Astrocyte of the hippocampus (primary cell): ENCODE data around the gene RAB6A.
A peak's percentile ranks its signal among the peaks of the same experiment; 100 is the strongest.
"Not testable (repeated sequence)": the region's sequence is repeated elsewhere in the genome, so short reads cannot be mapped to it uniquely, and the experiment has no call there.

Source experiments
- DNase-seq: peaks from one replicate; pipeline ENCODE4 v3.0.0; 2011; ENCODE audit warnings: low read depth, low spot score

RAB6A gene

GRCh38 chr11:73762732-73763131 lies 1.9 kb upstream of the RAB6A start:
- DNase-seq = no peak

- no peak for DNase-seq
Observed at GRCh38 chr11:73761403-73761945, 600 bp upstream of the RAB6A start.

- DNase-seq = peak; percentile 65
Observed at GRCh38 chr11:73760135-73760678, 667 bp downstream of the RAB6A start.

GRCh38 chr11:73759610-73760134 lies 1.2 kb downstream of the RAB6A start:
- DNase-seq = peak; percentile 46

GRCh38 chr11:73758451-73758850 lies 2.4 kb downstream of the RAB6A start:
- no peak for DNase-seq

- DNase-seq = no peak
Observed at GRCh38 chr11:73757598-73757997, 3.3 kb downstream of the RAB6A start.

GRCh38 chr11:73755670-73756069 lies 5.2 kb downstream of the RAB6A start:
- DNase-seq = no peak

- DNase-seq = no peak
Observed at GRCh38 chr11:73753938-73754337, 6.9 kb downstream of the RAB6A start.

GRCh38 chr11:73752903-73753302 lies 8.0 kb downstream of the RAB6A start:
- peak; percentile 33 for DNase-seq

- DNase-seq = peak; percentile 43
Observed at GRCh38 chr11:73752216-73752867, 8.5 kb downstream of the RAB6A start.

GRCh38 chr11:73750862-73751261 lies 10.0 kb downstream of the RAB6A start:
- not testable (repeated sequence) for DNase-seq

- no peak for DNase-seq
Observed at GRCh38 chr11:73750228-73750627, 10.6 kb downstream of the RAB6A start.

- no peak for DNase-seq
Observed at GRCh38 chr11:73749118-73749517, 11.8 kb downstream of the RAB6A start.

- no peak for DNase-seq
Observed at GRCh38 chr11:73748300-73748699, 12.6 kb downstream of the RAB6A start.

- DNase-seq = no peak
Observed at GRCh38 chr11:73747762-73748161, 13.1 kb downstream of the RAB6A start.

GRCh38 chr11:73746701-73747100 lies 14.2 kb downstream of the RAB6A start:
- DNase-seq = no peak

- DNase-seq = no peak
Observed at GRCh38 chr11:73743045-73743444, 17.8 kb downstream of the RAB6A start.

- DNase-seq = not testable (repeated sequence)
Observed at GRCh38 chr11:73735959-73736358, 24.9 kb downstream of the RAB6A start.

GRCh38 chr11:73734993-73735392 lies 25.9 kb downstream of the RAB6A start:
- peak; percentile 62 for DNase-seq

GRCh38 chr11:73734011-73734410 lies 26.9 kb downstream of the RAB6A start:
- not testable (repeated sequence) for DNase-seq

- DNase-seq = not testable (repeated sequence)
Observed at GRCh38 chr11:73732936-73733335, 27.9 kb downstream of the RAB6A start.

GRCh38 chr11:73729594-73730206 lies 31.2 kb downstream of the RAB6A start:
- no peak for DNase-seq

- no peak for DNase-seq
Observed at GRCh38 chr11:73728000-73728399, 32.9 kb downstream of the RAB6A start.
